Vagina (tissue), 2 donors: ENCODE measurements around the gene GPR15. TPM values are rescaled to one million over a fixed set of nuclear protein-coding genes. Genes with fewer than 3 reads are reported as not detected.

Source experiments
- DNase-seq, 2 donors: peaks; one replicate each; pipeline ENCODE4 v3.0.0-alpha.2; 2017; ENCODE audit errors: extremely low spot score in 2 of 2
- H3K27ac ChIP-seq: fragments of 200-600 bp; sonication (generic); one replicate; pipeline ENCODE4 v1.5.1; 2019
- H3K27me3 ChIP-seq: fragments of 200-600 bp; sonication (generic); one replicate; pipeline ENCODE4 v1.5.1; 2019
- H3K36me3 ChIP-seq, 2 donors: fragments of 200-600 bp; sonication (generic); one replicate each; pipeline ENCODE4 v1.5.1; 2017 to 2019
- H3K4me1 ChIP-seq: fragments of 200-600 bp; sonication (generic); one replicate; pipeline ENCODE4 v1.5.1; 2019
- H3K4me3 ChIP-seq, 2 donors: fragments of 200-600 bp; sonication (generic); 1 replicate in 1 of 2; 2 replicates in 1 of 2; pipeline ENCODE4 v1.5.1; 2016 to 2019
- H3K9me3 ChIP-seq: fragments of 200-600 bp; sonication (generic); one replicate; pipeline ENCODE4 v1.5.1; 2019
- POLR2A ChIP-seq, 2 donors: fragments of 450-650 bp; IDR thresholded peaks; one replicate each; pipeline ENCODE4 v1.6.1; 2017; ENCODE audit warnings: antibody characterized with exemption in 2 of 2, mild to moderate bottlenecking in 2 of 2, moderate library complexity in 2 of 2
- POLR2AphosphoS5 ChIP-seq, 2 donors: sonication (generic); formaldehyde crosslinking; IDR thresholded peaks; one replicate each; pipeline ENCODE4 v1.9.0; 2017; ENCODE audit warnings: antibody characterized with exemption in 2 of 2, mild to moderate bottlenecking in 2 of 2, low read depth in 1 of 2; ENCODE audit not compliant: insufficient read depth in 1 of 2
- intact Hi-C: fragments of 100-400 bp; cut with DNase I; formaldehyde crosslinking; loops from one replicate; pipeline ENCODE4 v1.15.1; 2023
- total RNA-seq: library from RNA; depleted of rRNA; stranded (reverse); fragments of >200 nt; gene quantifications from one replicate; pipeline ENCODE4 v1.2.3, GENCODE V29; 2016
- TF ChIP-seq, protein P1 (sequence below), 3 experiments: fragments of 450-650 bp in 2 of 3; fragments of 200-600 bp in 1 of 3; sonication (generic) in 1 of 3; IDR thresholded peaks; one replicate each; pipeline ENCODE4 v1.5.1; 2017 to 2019; ENCODE audit warnings: antibody characterized with exemption in 3 of 3, mild to moderate bottlenecking in 2 of 3, moderate library complexity in 2 of 3

Gene GPR15
- total RNA-seq, 1 donor from 2014 or later = 1.2 TPM

DNA sequence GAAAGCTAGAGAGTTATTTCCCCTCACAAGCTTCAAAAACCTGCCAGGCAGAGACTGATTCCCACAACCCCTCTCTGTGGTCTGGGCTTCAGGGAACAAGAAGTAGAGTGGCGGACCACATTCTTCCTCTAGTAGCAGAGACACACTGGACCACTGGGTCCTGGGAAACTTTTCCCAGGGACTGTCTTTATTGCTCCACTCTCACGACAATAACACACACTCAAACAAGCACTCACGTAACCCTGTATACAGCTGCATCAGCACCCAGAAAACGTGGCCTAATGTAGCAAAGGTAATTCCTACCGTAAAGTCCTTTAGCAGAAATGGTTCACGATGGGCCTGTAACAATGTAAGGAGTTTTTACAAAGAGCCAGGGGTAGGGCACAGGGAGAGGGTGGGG is 34.1 kb downstream of the GPR15 start:
- DNase-seq = no peak
- no peak overlapping the region for H3K27ac ChIP-seq
- H3K36me3 ChIP-seq = no peaks in the 10 kb centered on the region
- intact Hi-C loops = no loop called here
- H3K27me3 ChIP-seq = no peaks in the 10 kb centered on the region
- no peaks in the 10 kb centered on the region for H3K4me1 ChIP-seq
- no peak overlapping the region for H3K4me3 ChIP-seq
- TF ChIP-seq POLR2A (IDR thresholded peaks at IDR 0.05) = no peak
- H3K9me3 ChIP-seq = no peaks in the 10 kb centered on the region

DNA sequence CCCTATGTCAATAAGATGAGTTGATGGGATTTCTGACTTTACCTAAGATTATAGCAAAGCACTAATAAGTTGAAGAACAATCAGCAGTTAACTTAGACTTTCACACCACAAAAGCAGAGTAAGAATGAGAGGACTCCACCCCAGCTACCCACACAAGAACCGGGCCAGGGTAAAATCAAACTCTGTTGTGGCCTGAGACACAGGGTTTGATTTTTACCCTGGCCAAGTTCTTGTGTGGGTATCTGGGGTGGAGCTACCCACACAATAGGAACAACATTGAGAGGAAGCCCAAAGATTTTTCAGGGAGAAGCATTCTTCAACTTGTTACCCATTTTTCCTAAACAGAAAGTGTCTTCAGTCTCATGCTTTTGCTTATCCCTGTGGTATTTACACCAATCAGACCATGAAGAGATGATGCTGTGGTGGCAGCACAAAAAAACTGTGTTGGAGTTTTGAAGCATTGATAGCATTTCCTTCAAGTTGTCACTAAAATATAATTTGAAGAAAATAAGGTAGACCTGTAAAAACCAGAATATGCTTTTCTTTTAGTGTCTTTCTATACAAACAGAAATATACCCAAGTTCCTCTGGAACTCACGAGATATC is 36.0 kb downstream of the GPR15 start:
- DNase-seq = no peak
- Histone ChIP-seq H3K27me3 (no peaks in the 10 kb centered on the region), H3K36me3 (no peaks in the 10 kb centered on the region), H3K4me1 (no peaks in the 10 kb centered on the region), H3K27ac (no peak overlapping the region), H3K9me3 (no peaks in the 10 kb centered on the region), H3K4me3 (no peak overlapping the region)
- intact Hi-C loops = no loop called here
- no peak for TF ChIP-seq POLR2A (IDR thresholded peaks at IDR 0.05)
- no peak for TF ChIP-seq POLR2AphosphoS5 (IDR thresholded peaks at IDR 0.05; ENCODE audit: insufficient read depth in 1 of 2, low read depth in 1 of 2)
- TF ChIP-seq, protein P1, sequence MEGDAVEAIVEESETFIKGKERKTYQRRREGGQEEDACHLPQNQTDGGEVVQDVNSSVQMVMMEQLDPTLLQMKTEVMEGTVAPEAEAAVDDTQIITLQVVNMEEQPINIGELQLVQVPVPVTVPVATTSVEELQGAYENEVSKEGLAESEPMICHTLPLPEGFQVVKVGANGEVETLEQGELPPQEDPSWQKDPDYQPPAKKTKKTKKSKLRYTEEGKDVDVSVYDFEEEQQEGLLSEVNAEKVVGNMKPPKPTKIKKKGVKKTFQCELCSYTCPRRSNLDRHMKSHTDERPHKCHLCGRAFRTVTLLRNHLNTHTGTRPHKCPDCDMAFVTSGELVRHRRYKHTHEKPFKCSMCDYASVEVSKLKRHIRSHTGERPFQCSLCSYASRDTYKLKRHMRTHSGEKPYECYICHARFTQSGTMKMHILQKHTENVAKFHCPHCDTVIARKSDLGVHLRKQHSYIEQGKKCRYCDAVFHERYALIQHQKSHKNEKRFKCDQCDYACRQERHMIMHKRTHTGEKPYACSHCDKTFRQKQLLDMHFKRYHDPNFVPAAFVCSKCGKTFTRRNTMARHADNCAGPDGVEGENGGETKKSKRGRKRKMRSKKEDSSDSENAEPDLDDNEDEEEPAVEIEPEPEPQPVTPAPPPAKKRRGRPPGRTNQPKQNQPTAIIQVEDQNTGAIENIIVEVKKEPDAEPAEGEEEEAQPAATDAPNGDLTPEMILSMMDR (IDR thresholded peaks at IDR 0.05) = no peak

DNA sequence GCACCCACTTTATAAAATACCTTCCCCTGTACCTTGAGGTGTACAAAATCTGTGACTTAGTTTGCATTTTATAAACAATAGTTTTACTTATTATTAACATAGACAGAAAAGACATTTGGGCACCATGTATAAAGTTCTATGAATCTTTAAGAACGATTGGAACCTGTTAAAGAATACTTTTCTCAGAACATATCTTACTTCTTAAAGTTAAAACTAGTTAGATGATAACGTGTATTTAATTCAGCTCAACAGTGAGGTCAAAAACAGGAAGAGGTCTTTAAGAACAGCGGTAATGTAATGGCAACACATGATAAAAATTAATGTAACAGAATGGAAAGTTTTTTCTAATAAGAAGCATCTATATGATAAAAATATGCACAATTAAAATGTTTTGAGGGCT is 36.6 kb downstream of the GPR15 start:
- Histone ChIP-seq H3K36me3 (no peaks in the 10 kb centered on the region), H3K4me1 (no peaks in the 10 kb centered on the region), H3K4me3 (no peak overlapping the region), H3K27ac (no peak overlapping the region), H3K9me3 (no peaks in the 10 kb centered on the region), H3K27me3 (no peaks in the 10 kb centered on the region)
- DNase-seq = no peak
- TF ChIP-seq POLR2AphosphoS5 (IDR thresholded peaks at IDR 0.05; ENCODE audit: insufficient read depth in 1 of 2, low read depth in 1 of 2) = no peak
- TF ChIP-seq, protein P1 (IDR thresholded peaks at IDR 0.05) = no peak
- no peak for TF ChIP-seq POLR2A (IDR thresholded peaks at IDR 0.05)
- intact Hi-C loops = no loop called here

DNA sequence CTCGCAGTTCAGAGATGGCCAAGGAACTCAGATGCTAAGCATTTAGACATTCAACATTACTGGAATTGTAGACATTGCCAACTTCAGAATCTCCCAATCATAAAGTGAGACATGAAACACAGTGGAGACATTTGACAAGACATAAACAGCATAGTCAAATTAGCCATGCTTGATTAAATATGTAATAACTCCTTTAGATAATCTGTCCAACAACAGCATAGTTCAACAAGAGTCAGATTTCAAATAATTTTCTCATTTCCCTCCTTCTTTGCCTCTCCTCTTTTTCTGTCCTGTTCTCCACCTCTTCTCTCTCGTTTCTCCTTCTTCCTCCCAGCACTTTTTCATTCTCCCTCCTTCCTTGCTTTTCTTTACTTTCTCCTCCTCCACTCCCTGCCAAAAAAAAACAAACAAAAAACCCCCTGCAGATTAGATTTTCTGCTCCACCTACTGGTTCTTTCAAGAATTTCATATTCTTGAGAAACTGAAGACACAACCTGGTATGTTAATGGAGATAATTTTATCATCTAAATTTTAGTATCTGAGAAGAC is 41.5 kb downstream of the GPR15 start:
- TF ChIP-seq POLR2AphosphoS5 (IDR thresholded peaks at IDR 0.05; ENCODE audit: insufficient read depth in 1 of 2, low read depth in 1 of 2) (no peak), POLR2A (IDR thresholded peaks at IDR 0.05) (no peak)
- TF ChIP-seq, protein P1 (IDR thresholded peaks at IDR 0.05) = no peak
- peaks cover 0 to 10% of the 10 kb centered on the region in 2 donors for H3K36me3 ChIP-seq
- intact Hi-C loops = no loop called here
- no peak overlapping the region for H3K27ac ChIP-seq
- DNase-seq = no peak
- no peaks in the 10 kb centered on the region for H3K4me1 ChIP-seq
- no peak overlapping the region for H3K4me3 ChIP-seq
- H3K9me3 ChIP-seq = no peaks in the 10 kb centered on the region
- H3K27me3 ChIP-seq = no peaks in the 10 kb centered on the region

DNA sequence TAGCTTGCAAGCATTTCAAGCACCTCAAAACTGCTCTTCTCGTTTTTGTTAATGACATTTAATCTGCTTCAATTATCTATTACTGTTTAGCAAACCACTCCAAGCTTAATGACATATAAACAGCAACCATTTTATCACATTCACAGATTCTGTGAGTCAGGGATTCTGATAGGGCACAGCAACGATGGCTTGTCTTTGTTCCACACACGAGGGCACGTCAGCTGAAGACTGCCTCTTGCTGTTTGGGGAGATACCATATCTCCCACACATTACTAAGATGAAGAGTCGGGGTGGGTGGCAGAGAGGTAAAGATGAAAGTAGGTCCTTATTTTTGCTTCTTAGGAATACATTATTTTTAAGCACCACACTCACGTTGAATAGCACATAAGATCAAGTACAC is 42.4 kb downstream of the GPR15 start:
- TF ChIP-seq, protein P1 (IDR thresholded peaks at IDR 0.05) = no peak
- TF ChIP-seq POLR2A (IDR thresholded peaks at IDR 0.05) (no peak), POLR2AphosphoS5 (IDR thresholded peaks at IDR 0.05; ENCODE audit: insufficient read depth in 1 of 2, low read depth in 1 of 2) (no peak)
- Histone ChIP-seq H3K4me1 (no peaks in the 10 kb centered on the region), H3K36me3 (peaks cover 0 to 10% of the 10 kb centered on the region in 2 donors), H3K4me3 (no peak overlapping the region), H3K27ac (no peak overlapping the region), H3K27me3 (no peaks in the 10 kb centered on the region), H3K9me3 (no peaks in the 10 kb centered on the region)
- DNase-seq = no peak
- intact Hi-C loops = no loop called here
